GM10248 (cell line): ENCODE measurements around the gene BCL11A.

Experiments
- CTCF ChIA-PET: fragments of 300-600 bp; sonication (Branson Sonifier 250); formaldehyde crosslinking; extraction: SDS; loops from one replicate; lab custom pipeline; 2021; ENCODE audit warnings: antibody characterized with exemption; lab: Yijun Ruan, JAX
- POLR2A ChIA-PET: fragments of 350-650 bp; sonication (Branson Sonifier 250); formaldehyde crosslinking; extraction: SDS; loops from one replicate; lab custom pipeline; 2020; ENCODE audit warnings: antibody characterized with exemption; lab: Yijun Ruan, JAX
- DNase-seq: peaks from one replicate; pipeline ENCODE4 v3.0.0; 2012; ENCODE audit errors: extremely low spot score
- TF ChIP-seq, protein P1 (sequence below): IDR thresholded peaks from 2 replicates; pipeline ENCODE4 v1.5.1; 2012; ENCODE audit warnings: mild to moderate bottlenecking, low read depth; ENCODE audit errors: extremely low read depth, missing control alignments, control extremely low read depth

The BCL11A gene

DNA sequence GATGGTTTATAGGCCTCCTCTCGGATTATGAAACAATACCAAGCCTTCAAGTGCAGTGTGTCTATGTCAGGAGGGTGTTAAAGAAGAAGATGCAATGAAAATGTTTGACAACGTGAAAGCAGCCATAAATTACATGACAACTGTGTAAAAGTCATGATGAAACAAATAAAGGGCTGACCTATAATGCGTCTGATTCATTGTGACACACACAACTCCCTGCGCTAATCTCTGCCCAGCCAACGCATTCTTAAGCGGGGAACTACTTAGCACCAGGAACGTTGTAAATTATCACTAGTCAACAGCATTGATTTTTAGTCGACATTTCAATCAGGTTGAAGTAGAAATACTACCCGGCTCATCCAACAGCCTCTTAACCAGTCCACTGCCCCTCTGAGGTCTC lies 26.8 kb downstream of the BCL11A start:
- TF ChIP-seq, protein P1, sequence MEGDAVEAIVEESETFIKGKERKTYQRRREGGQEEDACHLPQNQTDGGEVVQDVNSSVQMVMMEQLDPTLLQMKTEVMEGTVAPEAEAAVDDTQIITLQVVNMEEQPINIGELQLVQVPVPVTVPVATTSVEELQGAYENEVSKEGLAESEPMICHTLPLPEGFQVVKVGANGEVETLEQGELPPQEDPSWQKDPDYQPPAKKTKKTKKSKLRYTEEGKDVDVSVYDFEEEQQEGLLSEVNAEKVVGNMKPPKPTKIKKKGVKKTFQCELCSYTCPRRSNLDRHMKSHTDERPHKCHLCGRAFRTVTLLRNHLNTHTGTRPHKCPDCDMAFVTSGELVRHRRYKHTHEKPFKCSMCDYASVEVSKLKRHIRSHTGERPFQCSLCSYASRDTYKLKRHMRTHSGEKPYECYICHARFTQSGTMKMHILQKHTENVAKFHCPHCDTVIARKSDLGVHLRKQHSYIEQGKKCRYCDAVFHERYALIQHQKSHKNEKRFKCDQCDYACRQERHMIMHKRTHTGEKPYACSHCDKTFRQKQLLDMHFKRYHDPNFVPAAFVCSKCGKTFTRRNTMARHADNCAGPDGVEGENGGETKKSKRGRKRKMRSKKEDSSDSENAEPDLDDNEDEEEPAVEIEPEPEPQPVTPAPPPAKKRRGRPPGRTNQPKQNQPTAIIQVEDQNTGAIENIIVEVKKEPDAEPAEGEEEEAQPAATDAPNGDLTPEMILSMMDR = no peak
- ChIA-PET POLR2A (no interaction called here), CTCF (interaction anchor here (1.0 to 1.3 kb wide), 2 partner anchors 19 to 87 kb away, joined by 4 read pairs; no protein-coding TSS in a partner anchor)
- DNase-seq = no peak

DNA sequence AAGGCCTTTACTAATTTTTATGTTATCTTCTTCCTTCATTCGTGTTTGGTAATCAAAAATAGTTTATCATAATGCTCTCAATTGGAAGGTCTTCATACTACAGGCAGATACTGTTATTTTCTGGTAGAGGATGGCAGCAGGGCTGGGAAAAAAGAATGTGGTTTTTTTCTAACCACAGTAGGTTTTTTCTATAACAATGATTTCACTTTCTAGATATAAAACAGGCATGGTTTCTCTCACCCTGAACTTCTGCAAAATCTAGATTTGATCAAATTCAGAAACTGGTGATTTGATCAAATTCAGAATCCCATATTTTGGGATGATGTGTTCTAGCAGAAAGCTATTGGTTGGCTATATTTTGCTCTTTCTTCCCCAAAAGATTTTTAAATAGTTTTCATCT lies 27.6 kb downstream of the BCL11A start:
- no peak for DNase-seq
- CTCF ChIA-PET = interaction anchor here (1.3 kb wide), 1 partner anchor 86 kb away, joined by 4 read pairs; no protein-coding TSS in a partner anchor
- POLR2A ChIA-PET = no interaction called here
- TF ChIP-seq, protein P1 = no peak

DNA sequence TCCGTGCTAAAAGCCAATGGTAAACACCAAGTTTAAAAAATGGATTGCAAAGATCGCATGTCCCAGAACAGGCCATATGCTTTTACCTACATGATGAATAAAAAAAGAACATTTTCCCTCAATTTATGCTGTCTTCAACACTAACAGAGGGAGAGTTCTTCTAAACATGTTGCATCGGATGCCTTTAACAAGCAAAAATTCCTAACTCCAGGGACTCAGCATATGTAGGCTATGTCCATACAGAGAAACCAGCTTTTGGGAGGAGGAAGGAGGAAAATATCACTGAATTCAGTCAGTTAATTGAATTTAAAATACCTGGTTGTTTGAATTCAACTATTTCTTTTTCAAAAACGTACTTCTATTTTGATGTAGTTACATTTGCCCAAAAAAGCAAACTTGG lies 28.6 kb downstream of the BCL11A start:
- TF ChIP-seq, protein P1 = no peak
- CTCF ChIA-PET = interaction anchor here (1.0 to 2.1 kb wide), 3 partner anchors 10 to 85 kb away, joined by 4 to 5 read pairs (median 4); no protein-coding TSS in a partner anchor
- POLR2A ChIA-PET = interaction anchor here (0.7 kb wide), 1 partner anchor 11 kb away, joined by 3 read pairs; no protein-coding TSS in a partner anchor
- DNase-seq = no peak

DNA sequence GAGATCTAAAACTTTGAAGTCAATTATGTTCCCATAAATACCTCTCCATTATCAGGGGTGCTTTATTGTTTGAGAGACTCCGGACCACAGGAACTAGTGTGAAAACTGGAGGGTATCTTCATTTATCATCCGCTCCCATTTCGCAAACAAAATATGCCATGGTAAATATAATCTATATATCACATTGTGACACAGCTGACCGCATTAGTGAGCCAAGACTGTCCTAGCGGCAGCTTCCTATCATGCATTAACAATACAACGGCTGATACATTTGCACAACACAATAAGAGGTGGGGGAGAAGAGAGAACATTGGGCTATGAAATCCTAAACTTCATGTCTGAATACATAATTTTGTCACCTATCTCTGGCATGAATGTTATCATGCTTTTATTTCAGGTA lies 29.5 kb downstream of the BCL11A start:
- ChIA-PET POLR2A (no interaction called here), CTCF (interaction anchor here (1.4 to 2.1 kb wide), 3 partner anchors 11 to 82 kb away, joined by 4 to 5 read pairs (median 5); no protein-coding TSS in a partner anchor)
- TF ChIP-seq, protein P1 = no peak
- DNase-seq = no peak

DNA sequence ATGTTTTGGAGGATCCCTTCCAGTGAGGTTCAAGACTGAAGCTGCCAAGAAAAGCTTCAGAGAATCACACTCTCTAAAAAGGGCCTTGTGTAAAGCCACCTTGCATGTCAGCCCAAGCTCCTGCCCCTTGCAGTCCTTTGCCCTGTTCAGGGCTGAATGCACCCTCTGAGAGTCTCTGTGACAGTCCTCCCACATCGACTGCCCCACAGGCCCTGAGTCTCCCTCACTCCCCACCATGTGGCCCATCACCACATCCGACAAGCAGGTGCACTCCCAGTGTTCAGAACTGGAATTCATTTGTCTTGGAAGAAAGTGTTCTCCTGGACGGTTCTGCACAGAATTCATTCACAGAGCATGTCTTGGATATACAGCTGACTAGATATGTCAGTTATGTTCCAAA lies 31.0 kb downstream of the BCL11A start:
- POLR2A ChIA-PET = interaction anchor here (0.6 kb wide), 1 partner anchor 11 kb away, joined by 3 read pairs; no protein-coding TSS in a partner anchor
- TF ChIP-seq, protein P1 = no peak
- CTCF ChIA-PET = interaction anchor here (1.4 to 1.9 kb wide), 4 partner anchors 13 to 152 kb away, joined by 3 to 7 read pairs (median 4); no protein-coding TSS in a partner anchor

DNA sequence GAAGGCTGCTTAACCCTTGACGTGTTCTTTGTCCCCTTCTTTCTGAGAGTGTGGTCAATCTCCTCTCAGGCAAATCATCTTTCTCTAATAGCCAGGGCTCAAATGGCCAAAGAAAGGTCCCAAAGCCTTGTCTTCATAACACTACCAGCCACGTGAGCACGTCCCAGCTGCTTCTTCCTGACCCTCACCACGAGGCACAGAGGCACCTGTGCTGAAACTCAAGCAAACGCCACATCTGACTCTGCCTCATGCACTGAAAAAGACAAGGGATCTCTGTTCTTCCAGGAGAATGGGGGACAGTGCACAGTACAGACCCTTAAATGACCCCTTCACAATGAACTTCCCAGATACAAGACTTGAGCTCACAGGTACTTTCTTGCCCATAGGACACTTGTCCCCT lies 31.8 kb downstream of the BCL11A start:
- no peak for DNase-seq
- TF ChIP-seq, protein P1 = no peak
- ChIA-PET POLR2A (no interaction called here), CTCF (interaction anchor here (1.1 to 1.9 kb wide), 4 partner anchors 9 to 153 kb away, joined by 3 to 7 read pairs (median 4); no protein-coding TSS in a partner anchor)

More for the DNA sequence above, 31.0 kb downstream of the BCL11A start:
- DNase-seq = no peak
